ENCODE results near the gene PUS10. TPM values are rescaled to one million over a fixed set of nuclear protein-coding genes. Genes with fewer than 3 reads are reported as not detected.

The PUS10 gene
- total and polyA plus RNA-seq, 2 of the 13 experiments (the other 11 are each of a cell fraction or from before 2014, with no cell fraction given): 41.4 to 44.3 TPM

DNA sequence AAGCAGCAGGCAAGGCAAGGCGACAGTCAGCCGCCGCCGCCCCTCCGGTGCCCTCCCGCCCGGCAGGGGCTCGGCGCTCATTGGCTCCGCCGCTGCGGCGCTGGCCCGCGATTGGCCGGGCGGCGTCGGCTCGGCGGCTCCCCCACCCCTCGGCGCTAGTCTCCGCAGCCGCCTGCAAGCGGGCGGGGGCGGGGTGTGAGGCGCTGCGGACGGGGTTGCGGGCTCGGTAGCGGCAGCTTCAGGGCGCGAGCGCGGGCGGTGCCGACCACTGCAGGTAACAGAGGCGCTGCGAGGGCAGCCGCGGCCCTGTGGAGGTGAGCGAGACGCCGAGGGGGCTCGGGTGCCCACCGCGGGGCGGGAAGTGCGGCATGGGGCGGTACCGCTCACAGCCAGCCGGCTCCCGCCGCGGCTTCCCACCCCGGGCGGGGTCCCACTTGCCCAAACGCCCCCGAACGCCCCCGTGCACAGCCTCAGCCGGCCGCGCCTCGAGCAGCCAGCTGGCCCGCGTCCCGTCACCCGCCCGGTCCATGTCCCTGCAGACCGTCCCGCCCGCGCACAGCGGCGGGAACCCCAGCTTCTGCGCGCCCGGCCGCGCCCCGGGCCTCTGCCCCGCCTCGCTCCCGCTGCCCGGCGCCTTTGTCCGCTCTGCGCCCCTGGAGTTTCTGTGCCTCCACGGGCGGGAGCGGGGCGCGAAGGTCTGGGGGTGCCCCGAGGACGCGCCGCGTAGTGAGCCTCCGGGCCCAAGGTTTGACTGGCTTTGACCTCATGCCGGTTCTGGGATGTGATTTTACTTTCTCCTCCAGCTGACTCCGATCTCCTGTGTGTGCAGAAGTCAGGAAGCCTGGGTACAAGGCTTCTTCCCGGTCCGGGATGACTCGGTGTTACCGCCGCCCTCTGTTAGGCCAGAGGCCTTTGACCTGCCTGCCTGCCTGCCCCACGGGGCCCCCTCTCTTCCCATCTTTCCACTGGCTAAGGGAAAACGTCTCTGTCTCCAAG lies 48.0 kb upstream of the PUS10 start, which contains the start of gene SANBR (continued):
- TF ChIP-seq ARID5B (CRISPR knock-in tag; IDR thresholded peaks at IDR 0.05) (peak; percentile 43; the same call in 1 of the 2 replicates), SALL1 (CRISPR knock-in tag; IDR thresholded peaks at IDR 0.05) (peak; percentile 70), HDAC1 (CRISPR knock-in tag; IDR thresholded peaks at IDR 0.05) (peak; percentile 27; the same call in 1 of the 2 replicates), ZNF746 (CRISPR knock-in tag; IDR thresholded peaks at IDR 0.05) (peak; percentile 68; the same call in 1 of the 2 replicates), ZNF350 (CRISPR knock-in tag; IDR thresholded peaks at IDR 0.05; ENCODE audit: borderline replicate concordance, low read depth) (peak; percentile 33; the same call in 1 of the 2 replicates), ZNF446 (CRISPR knock-in tag; IDR thresholded peaks at IDR 0.05) (peak; percentile 92), HNF4G (IDR thresholded peaks at IDR 0.05; ENCODE audit: borderline replicate concordance, low read depth, low read length) (peak; percentile 40; the same call in 1 of the 2 replicates), HNF4G (CRISPR knock-in tag; IDR thresholded peaks at IDR 0.05; ENCODE audit: borderline replicate concordance, low read depth) (peak; percentile 65), MAZ (IDR thresholded peaks at IDR 0.05; ENCODE audit: borderline replicate concordance, low read depth, low read length) (peak; percentile 70), MAZ (CRISPR knock-in tag; IDR thresholded peaks at IDR 0.05; ENCODE audit: low read depth) (peak; percentile 99), ZFP41 (CRISPR knock-in tag; IDR thresholded peaks at IDR 0.05; ENCODE audit: borderline replicate concordance) (no peak), ZNF563 (CRISPR knock-in tag; IDR thresholded peaks at IDR 0.05) (peak; percentile 96), ZC3H13 (CRISPR knock-in tag; IDR thresholded peaks at IDR 0.05) (peak; percentile 94), DR1 (CRISPR knock-in tag; IDR thresholded peaks at IDR 0.05) (peak; percentile 48; the same call in 1 of the 2 replicates), ZNF577 (CRISPR knock-in tag; IDR thresholded peaks at IDR 0.05; ENCODE audit: borderline replicate concordance, low read depth) (no peak), RFX5 (IDR thresholded peaks at IDR 0.05; ENCODE audit: low read depth, low read length) (peak; percentile 56; the same call in 1 of the 2 replicates), CENPX (CRISPR knock-in tag; IDR thresholded peaks at IDR 0.05) (no peak), HDAC2 (CRISPR knock-in tag; IDR thresholded peaks at IDR 0.05) (no peak)
- TF ChIP-seq, protein P1, sequence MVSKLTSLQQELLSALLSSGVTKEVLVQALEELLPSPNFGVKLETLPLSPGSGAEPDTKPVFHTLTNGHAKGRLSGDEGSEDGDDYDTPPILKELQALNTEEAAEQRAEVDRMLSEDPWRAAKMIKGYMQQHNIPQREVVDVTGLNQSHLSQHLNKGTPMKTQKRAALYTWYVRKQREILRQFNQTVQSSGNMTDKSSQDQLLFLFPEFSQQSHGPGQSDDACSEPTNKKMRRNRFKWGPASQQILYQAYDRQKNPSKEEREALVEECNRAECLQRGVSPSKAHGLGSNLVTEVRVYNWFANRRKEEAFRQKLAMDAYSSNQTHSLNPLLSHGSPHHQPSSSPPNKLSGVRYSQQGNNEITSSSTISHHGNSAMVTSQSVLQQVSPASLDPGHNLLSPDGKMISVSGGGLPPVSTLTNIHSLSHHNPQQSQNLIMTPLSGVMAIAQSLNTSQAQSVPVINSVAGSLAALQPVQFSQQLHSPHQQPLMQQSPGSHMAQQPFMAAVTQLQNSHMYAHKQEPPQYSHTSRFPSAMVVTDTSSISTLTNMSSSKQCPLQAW (CRISPR knock-in tag; IDR thresholded peaks at IDR 0.05): 0 out of 2 replicates have a peak, but pooled peaks have one; percentile 18

All from HepG2 (cell line).